IMR-90 (cell line): Measurements from ENCODE around the gene SPATA31E1. TPM values are rescaled to one million over a fixed set of nuclear protein-coding genes. Genes with fewer than 3 reads are reported as not detected.
"Not testable (repeated sequence)": the region's sequence is repeated elsewhere in the genome, so short reads cannot be mapped to it uniquely, and the experiment has no call there.

Experiments used
- ATAC-seq: fragments of 200-7000 bp; cut with Tn5 transposase; 2 replicates; pipeline ENCODE4 v1.9.1; 2020; ENCODE audit warnings: low read depth, mild to moderate bottlenecking, moderate library complexity
- BruUV-seq: library from RNA; stranded (reverse); fragments of 400-500 nt; replicated peaks from 2 replicates; lab custom pipeline; 2021; lab: Mats Ljungman, UMichigan
- CTCF ChIA-PET: fragments of 300-600 bp; formaldehyde crosslinking; extraction: SDS; loops from one replicate; lab custom pipeline; 2021; ENCODE audit warnings: antibody characterized with exemption; lab: Yijun Ruan, JAX
- POLR2A ChIA-PET: fragments of 300-600 bp; sonication (Branson Sonifier 250); formaldehyde crosslinking; loops from one replicate; lab custom pipeline; 2022; ENCODE audit warnings: antibody characterized with exemption; ENCODE audit not compliant: unreplicated experiment; lab: Charles Lee
- DNase-seq: peaks from one replicate; pipeline ENCODE4 v3.0.0; 2013
- H2AFZ ChIP-seq: replicated peaks from 2 replicates; pipeline ENCODE3; 2013; ENCODE audit warnings: low read length, mild to moderate bottlenecking; ENCODE audit not compliant: poor library complexity
- H2AK5ac ChIP-seq: 2 replicates; pipeline ENCODE4 v1.6.1; 2013; ENCODE audit warnings: low read depth, low read length, inconsistent platforms
- H2AK9ac ChIP-seq: replicated peaks from 2 replicates; pipeline ENCODE3; 2013; ENCODE audit warnings: mild to moderate bottlenecking, low read depth, low read length, moderate library complexity; ENCODE audit not compliant: poor library complexity
- H2BK120ac ChIP-seq: 2 replicates; pipeline ENCODE4 v1.6.1; 2013; ENCODE audit warnings: low read depth, low read length, inconsistent platforms
- H2BK15ac ChIP-seq: 3 replicates; pipeline ENCODE4 v1.6.1; 2013; ENCODE audit warnings: low read depth, low read length, inconsistent platforms
- H2BK20ac ChIP-seq: 2 replicates; pipeline ENCODE4 v1.6.1; 2013; ENCODE audit warnings: low read depth, mild to moderate bottlenecking, inconsistent platforms, low read length, moderate library complexity
- H2BK5ac ChIP-seq: 2 replicates; pipeline ENCODE4 v1.6.1; 2013; ENCODE audit warnings: mild to moderate bottlenecking, low read depth, low read length, inconsistent platforms; ENCODE audit not compliant: poor library complexity, severe bottlenecking
- H3K14ac ChIP-seq: replicated peaks from 2 replicates; pipeline ENCODE4 v1.6.1; 2013; ENCODE audit warnings: low read depth, low read length, inconsistent platforms
- H3K18ac ChIP-seq: 2 replicates; pipeline ENCODE4 v1.6.1; 2013; ENCODE audit warnings: low read depth, low read length, control low read depth
- H3K23ac ChIP-seq: 2 replicates; pipeline ENCODE4 v1.6.1; 2013; ENCODE audit warnings: low read depth, low read length, inconsistent platforms
- H3K27ac ChIP-seq: 2 replicates; pipeline ENCODE4 v1.5.1; 2013; ENCODE audit warnings: mild to moderate bottlenecking, control low read depth, low read length; ENCODE audit not compliant: insufficient read depth
- H3K27me3 ChIP-seq: 2 replicates; pipeline ENCODE4 v1.6.1; 2013; ENCODE audit warnings: low read length; ENCODE audit not compliant: control insufficient read depth, insufficient read depth
- H3K36me3 ChIP-seq: 2 replicates; pipeline ENCODE4 v1.6.1; 2013; ENCODE audit warnings: low read length, mixed read lengths; ENCODE audit not compliant: control insufficient read depth, insufficient read depth
- H3K4ac ChIP-seq: 2 replicates; pipeline ENCODE4 v1.6.1; 2013; ENCODE audit warnings: low read depth, low read length, inconsistent platforms
- H3K4me1 ChIP-seq: 2 replicates; pipeline ENCODE4 v1.6.1; 2013; ENCODE audit warnings: low read length, mixed read lengths; ENCODE audit not compliant: control insufficient read depth, insufficient read depth
- H3K4me2 ChIP-seq: 2 replicates; pipeline ENCODE4 v1.6.1; 2013; ENCODE audit warnings: low read depth, mild to moderate bottlenecking, control low read depth, low read length, moderate library complexity
- H3K4me3 ChIP-seq: 2 replicates; pipeline ENCODE4 v1.5.1; 2013; ENCODE audit warnings: low read depth, mild to moderate bottlenecking, control low read depth, low read length, moderate library complexity; ENCODE audit not compliant: insufficient read depth
- H3K56ac ChIP-seq: 2 replicates; pipeline ENCODE4 v1.6.1; 2013; ENCODE audit warnings: low read length, inconsistent platforms; ENCODE audit not compliant: insufficient read depth; ENCODE audit errors: extremely low read depth
- H3K79me1 ChIP-seq, 2 experiments: 2 replicates each; pipeline ENCODE4 v1.6.1; 2013; ENCODE audit warnings: low read length in 2 of 2, inconsistent platforms in 1 of 2, low read depth in 1 of 2
- H3K9ac ChIP-seq: 2 replicates; pipeline ENCODE4 v1.6.1; 2013; ENCODE audit warnings: low read depth, low read length, control low read depth
- H3K9me1 ChIP-seq: 2 replicates; pipeline ENCODE4 v1.6.1; 2013; ENCODE audit warnings: low read length, inconsistent platforms; ENCODE audit not compliant: insufficient read depth
- H3K9me3 ChIP-seq: 2 replicates; pipeline ENCODE4 v1.6.1; 2013; ENCODE audit warnings: low read length; ENCODE audit not compliant: control insufficient read depth, insufficient read depth
- H4K20me1 ChIP-seq: 2 replicates; pipeline ENCODE4 v1.6.1; 2013; ENCODE audit warnings: low read length, inconsistent platforms; ENCODE audit not compliant: insufficient read depth
- H4K5ac ChIP-seq: 2 replicates; pipeline ENCODE4 v1.6.1; 2013; ENCODE audit warnings: mild to moderate bottlenecking, low read depth, low read length, control low read depth
- H4K8ac ChIP-seq, 2 experiments: 2 replicates each; pipeline ENCODE4 v1.6.1; 2013; ENCODE audit warnings: low read depth in 2 of 2, low read length in 2 of 2, control low read depth in 1 of 2, inconsistent platforms in 1 of 2
- H4K91ac ChIP-seq: 2 replicates; pipeline ENCODE4 v1.6.1; 2013; ENCODE audit warnings: low read depth, low read length, inconsistent platforms; ENCODE audit not compliant: insufficient read depth
- CEBPB ChIP-seq: IDR thresholded peaks from 2 replicates; pipeline ENCODE4 v1.6.1; 2012; ENCODE audit warnings: low read depth, low read length, improper control_type of control experiment
- MAZ ChIP-seq: IDR thresholded peaks from 2 replicates; pipeline ENCODE4 v1.6.1; 2012; ENCODE audit warnings: low read depth, mild to moderate bottlenecking, low read length, improper control_type of control experiment, moderate library complexity, borderline replicate concordance
- WGBS, 2 experiments: methylation state at CpG; one replicate each; pipeline versions ENCODE4 v1.1.5 to v1.1.7; 2013; ENCODE audit warnings: missing lambda C conversion rate in 2 of 2; ENCODE audit not compliant: insufficient read length in 1 of 2; ENCODE audit errors: extremely low coverage in 2 of 2; 5-methylcytosine and 5-hydroxymethylcytosine counted together
- dilution Hi-C: fragments of 300-500 bp; cut with HindIII; formaldehyde crosslinking; loops from one replicate; pipeline ENCODE4 v1.14.3; 2018; ENCODE audit warnings: low sequenced_read_pairs; ENCODE audit not compliant: unreplicated experiment
- in situ Hi-C: fragments of 300-500 bp; cut with MboI; formaldehyde crosslinking; loops from 3 replicates; pipeline ENCODE4 v1.14.3; 2019; ENCODE audit warnings: low sequenced_read_pairs, inconsistent platforms, mixed read lengths
- intact Hi-C: fragments of 100-400 bp; cut with micrococcal nuclease; formaldehyde crosslinking; loops from 2 replicates; pipeline ENCODE4 v1.10.0; 2022
- polyA plus RNA-seq, 3 experiments: library from polyadenylated mRNA; depleted of rRNA; stranded (reverse); fragments of >200 nt; gene quantifications; 2 replicates each; pipeline ENCODE4 v1.2.3, GENCODE V29; 2012; ENCODE audit warnings: low replicate concordance in 1 of 3
- total RNA-seq: library from RNA; depleted of rRNA; stranded (reverse); fragments of >200 nt; gene quantifications from 2 replicates; pipeline ENCODE4 v1.2.3, GENCODE V29; 2012

SPATA31E1 gene
- total and polyA plus RNA-seq, 2 of the 4 experiments (the other 2 are of a cell fraction) = 0.03 TPM; not detected in 1

DNA sequence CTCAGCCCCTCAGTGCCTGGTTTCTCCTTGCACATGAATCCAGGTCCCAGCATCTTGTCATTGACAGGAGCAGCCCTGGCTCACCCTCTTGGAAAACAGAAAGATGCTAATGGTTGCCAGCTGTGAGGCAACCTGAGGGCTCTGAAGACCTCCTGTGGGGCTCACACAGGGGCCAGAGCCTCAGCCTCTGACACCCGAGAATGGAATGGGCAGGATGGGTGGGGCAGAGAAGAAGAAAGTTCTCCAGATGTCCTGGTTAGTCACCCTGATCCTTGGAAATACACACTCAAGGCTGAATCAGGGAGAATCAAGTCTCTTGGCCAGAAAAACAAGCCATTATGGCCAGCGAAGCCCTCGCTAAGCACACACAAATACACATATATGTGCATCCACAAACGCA is 32.3 kb upstream of the SPATA31E1 start:
- Histone ChIP-seq H3K9me3 (no peaks in the 10 kb centered on the region), H3K4me2 (no peak overlapping the region), H4K20me1 (no peaks in the 10 kb centered on the region), H3K14ac (no peak overlapping the region), H3K4me1 (no peaks in the 10 kb centered on the region; the same call in 1 of the 2 replicates), H3K27me3 (no peaks in the 10 kb centered on the region), H2AK5ac (no peak overlapping the region), H3K79me1 (no peaks in the 10 kb centered on the region), H3K36me3 (no peaks in the 10 kb centered on the region), H3K4me3 (no peak overlapping the region), H3K9ac (no peak overlapping the region), H2BK120ac (no peak overlapping the region), H2BK5ac (no peak overlapping the region), H3K9me1 (no peaks in the 10 kb centered on the region), H4K91ac (no peak overlapping the region), H2BK15ac (no peak overlapping the region), H4K8ac (no peak overlapping the region), H3K4ac (no peak overlapping the region), H3K18ac (peak overlapping the region; percentile 3; the same call in 1 of the 2 replicates), H2AK9ac (no peak overlapping the region), H3K23ac (no peak overlapping the region), H2BK20ac (no peak overlapping the region), H2AFZ (no peak overlapping the region), H4K5ac (no peak overlapping the region), H3K56ac (no peak overlapping the region), H3K27ac (no peak overlapping the region)
- intact Hi-C loops (no loop called here), in situ Hi-C loops (no loop called here), dilution Hi-C loops (no loop called here)
- DNase-seq (peak; percentile 84), ATAC-seq (peak; percentile 91)
- WGBS, 2 experiments = no CpG with 5 or more reads among the region's 4 CpGs
- CTCF ChIA-PET = interaction anchor here (0.6 kb wide), 1 partner anchor 884 kb away, joined by 6 read pairs; no protein-coding TSS in a partner anchor
- no peak for TF ChIP-seq MAZ
- TF ChIP-seq CEBPB = peak; percentile 44; the same call in 1 of the 2 replicates
- POLR2A ChIA-PET = no interaction called here
- no TSS peak for BruUV-seq

DNA sequence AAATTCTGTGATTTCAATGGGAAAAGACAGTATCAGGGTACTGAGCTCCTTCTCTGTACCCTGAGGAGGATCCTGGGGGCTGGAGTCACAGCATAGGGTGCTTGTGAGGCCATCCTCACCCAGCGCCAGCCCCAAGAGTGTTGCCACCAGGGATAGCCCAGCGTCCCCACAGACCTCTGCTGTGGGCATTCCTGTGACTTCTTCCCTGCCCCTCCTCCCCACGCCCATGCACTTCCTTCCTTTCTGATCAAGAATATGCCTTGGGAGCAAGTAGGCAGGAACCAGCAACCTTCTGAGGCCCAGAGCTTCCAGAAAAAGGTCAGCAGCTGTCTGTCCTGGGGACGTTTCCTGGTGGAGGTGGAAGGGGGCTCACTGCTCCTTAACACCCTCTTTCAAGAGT is 31.5 kb upstream of the SPATA31E1 start:
- H4K20me1 ChIP-seq, H3K9me1 ChIP-seq, H3K56ac ChIP-seq, H3K9me3 ChIP-seq, ATAC-seq, H3K14ac ChIP-seq, H2BK15ac ChIP-seq, H2BK20ac ChIP-seq, H3K27ac ChIP-seq, H2AK5ac ChIP-seq, DNase-seq, H3K36me3 ChIP-seq, intact Hi-C loops, H4K8ac ChIP-seq, H3K4me1 ChIP-seq, H2BK120ac ChIP-seq, H3K27me3 ChIP-seq, H3K4ac ChIP-seq, H3K4me2 ChIP-seq, H4K5ac ChIP-seq, H2BK5ac ChIP-seq, H3K23ac ChIP-seq, H3K9ac ChIP-seq, dilution Hi-C loops, H3K4me3 ChIP-seq, BruUV-seq, H4K91ac ChIP-seq, in situ Hi-C loops, H2AK9ac ChIP-seq, H2AFZ ChIP-seq, H3K18ac ChIP-seq, H3K79me1 ChIP-seq, POLR2A ChIA-PET: not testable (repeated sequence)
- CTCF ChIA-PET = interaction anchor here (0.6 kb wide), 1 partner anchor 885 kb away, joined by 6 read pairs; no protein-coding TSS in a partner anchor
- no CpG with 5 or more reads among the region's 4 CpGs for WGBS, 2 experiments
